Measurements from ENCODE around the gene MOCS3.

The MOCS3 gene

DNA sequence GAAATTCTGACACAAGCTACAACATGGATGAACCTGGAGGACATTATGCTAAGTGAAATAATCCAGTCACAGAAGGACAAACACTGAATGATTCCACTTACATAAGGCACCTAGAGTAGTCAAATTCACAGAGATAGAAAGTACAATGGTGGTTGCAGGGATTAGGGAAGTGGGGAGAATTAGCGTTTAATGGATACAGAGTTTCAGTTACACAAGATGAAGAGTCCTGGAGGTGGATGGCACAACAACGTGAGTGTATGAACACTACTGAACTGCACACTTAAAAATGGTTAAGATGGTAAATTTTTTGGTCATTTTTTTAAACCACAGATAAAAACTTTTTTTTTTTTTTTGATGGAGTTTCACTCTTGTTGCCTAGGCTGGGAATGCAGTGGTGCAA lies 24.7 kb downstream of the MOCS3 start:
- DNase-seq = no peak

DNA sequence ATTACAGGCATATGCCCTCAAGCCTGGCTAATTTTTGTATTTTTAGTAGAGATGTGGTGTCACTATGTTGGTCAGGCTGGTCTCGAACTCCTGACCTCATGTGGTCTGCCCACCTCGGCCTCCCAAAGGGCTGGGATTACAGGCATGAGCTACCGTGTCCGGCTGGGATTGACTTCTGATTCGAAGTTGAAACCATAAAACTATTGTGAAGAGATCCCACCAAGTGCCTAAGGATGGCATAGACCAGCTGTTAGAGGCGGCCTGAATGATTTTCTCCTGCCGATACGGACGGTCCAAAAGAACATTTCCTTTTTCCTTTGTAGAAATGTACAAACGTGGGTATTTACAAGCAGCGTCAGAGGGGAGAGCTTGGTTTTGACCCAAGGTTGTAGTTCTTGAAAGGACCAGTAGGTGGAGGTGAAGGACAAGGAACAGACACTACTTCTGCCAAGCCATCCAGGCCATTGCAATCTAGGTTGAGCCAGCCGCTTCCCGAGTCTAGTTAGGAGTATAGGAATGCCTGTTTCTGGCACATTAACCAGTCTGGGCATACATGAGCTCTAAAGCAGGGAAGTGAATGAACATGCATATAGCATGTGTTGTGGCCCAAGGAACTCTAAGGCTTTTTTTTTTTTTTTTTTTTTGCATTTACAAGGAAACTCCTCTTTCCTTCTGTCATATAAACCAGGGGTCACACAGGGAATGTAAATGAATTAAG lies 29.0 kb downstream of the MOCS3 start:
- DNase-seq = peak; percentile 82

DNA sequence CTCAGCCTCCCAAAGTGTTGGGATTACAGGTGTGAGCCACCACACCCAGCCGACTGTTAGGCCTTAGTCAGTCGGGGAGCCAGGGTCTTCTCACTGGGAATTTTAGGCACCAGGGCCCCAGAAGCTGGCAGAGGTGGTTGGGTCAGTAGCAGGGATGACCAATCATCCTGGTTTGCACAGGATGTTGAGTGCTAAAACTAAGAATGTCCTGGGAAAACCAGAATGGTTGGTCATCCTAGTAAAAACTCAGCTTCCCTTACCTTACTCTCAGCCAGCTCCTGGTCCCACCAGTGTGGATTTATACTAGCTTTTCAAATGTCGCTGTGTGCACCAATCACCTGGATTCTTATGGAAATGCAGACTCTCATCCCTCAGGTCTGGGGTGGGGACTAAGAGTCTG lies 32.5 kb downstream of the MOCS3 start:
- DNase-seq = no peak

DNA sequence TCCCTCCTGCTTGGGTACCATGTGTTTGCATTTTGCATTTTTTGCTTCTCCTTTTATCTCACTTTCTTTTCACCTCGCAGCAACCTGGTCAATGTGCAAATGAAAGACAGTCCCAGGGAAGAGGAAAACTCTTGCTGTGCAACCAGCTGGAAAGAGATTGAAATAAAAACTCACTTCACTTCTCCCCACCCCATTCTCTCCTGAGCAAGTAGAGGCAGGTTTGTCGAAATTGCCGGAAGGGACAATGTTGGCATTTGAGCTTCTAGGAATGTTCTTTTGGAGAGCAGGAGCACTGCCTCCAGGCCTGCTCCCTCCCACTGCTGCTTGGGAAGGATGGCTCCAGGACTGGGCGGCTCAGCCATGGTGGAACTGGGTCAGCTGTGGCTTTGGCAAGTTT lies 33.7 kb downstream of the MOCS3 start:
- DNase-seq = no peak

DNA sequence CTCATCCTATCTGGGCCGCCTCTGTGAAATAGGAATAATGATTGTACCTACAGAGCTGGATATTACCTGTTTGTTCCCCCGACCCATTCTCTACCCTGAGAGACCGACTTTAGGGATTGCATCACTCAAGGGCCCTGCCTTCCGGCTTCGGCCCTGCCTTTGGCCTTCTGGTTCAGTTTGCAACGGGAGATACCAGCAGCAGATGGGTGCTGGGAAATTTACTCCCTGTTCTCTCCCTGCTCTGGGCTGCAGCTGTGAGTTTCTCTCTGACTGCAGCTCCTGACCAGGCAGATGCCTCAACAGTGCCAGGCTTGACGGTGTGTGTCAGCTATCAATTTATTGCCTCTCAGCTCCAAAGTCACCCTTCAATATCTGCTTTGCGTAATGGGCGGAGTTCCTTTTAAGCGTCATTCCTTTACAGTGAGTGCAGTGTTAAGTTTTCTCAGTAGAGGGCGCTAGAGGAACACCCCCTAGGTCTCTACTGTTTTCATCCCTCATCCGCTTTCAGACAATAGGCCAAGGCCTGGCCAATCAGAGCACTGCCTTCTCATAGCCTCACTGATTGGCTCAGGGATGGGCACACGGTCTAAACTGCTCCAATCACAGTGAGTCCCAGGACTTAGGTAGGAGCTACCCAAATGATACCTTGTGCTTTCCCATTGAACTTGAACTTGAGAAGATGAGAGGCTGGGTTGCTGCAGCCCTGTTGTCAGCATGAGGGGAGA lies 34.3 kb downstream of the MOCS3 start:
- DNase-seq = peak; percentile 50

DNA sequence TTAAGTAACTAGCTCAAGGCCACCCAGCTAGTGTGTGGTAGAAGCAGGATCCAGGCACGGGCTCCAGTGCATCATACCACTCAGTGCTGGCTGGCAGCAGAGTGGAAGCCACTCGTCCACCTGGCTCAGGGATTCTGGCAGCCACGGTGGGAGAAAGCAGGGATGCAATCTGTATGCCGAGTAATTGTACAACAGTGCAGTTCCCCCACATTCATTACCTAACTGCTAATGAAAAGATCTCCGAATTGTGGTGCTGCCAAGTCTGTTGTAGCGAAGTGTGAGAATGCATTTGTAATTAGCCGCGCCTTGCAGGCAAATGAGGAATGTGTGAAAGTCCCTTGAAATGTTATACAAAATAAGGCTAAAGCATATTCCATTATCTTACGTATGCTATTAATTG lies 35.3 kb downstream of the MOCS3 start:
- DNase-seq = no peak

DNA sequence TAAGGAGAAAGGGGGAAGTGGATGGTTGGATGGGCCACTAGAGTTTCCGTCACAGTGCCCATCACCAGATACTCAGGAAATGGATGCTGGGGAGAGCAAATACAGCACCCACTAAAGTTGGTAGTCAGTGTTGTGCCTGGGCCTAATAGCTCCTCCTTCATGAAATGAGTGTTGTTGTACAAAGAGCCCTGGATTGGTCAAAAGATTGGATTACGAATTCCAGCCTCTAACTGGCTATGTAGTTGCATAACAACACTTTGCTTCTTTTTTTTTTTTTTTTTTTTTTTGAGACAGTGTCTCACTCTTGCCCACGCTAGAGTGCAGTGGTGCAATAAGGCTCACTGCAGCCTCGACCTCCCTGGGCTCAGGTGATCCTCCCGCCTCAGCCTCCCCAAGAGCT lies 36.9 kb downstream of the MOCS3 start:
- DNase-seq = no peak

DNA sequence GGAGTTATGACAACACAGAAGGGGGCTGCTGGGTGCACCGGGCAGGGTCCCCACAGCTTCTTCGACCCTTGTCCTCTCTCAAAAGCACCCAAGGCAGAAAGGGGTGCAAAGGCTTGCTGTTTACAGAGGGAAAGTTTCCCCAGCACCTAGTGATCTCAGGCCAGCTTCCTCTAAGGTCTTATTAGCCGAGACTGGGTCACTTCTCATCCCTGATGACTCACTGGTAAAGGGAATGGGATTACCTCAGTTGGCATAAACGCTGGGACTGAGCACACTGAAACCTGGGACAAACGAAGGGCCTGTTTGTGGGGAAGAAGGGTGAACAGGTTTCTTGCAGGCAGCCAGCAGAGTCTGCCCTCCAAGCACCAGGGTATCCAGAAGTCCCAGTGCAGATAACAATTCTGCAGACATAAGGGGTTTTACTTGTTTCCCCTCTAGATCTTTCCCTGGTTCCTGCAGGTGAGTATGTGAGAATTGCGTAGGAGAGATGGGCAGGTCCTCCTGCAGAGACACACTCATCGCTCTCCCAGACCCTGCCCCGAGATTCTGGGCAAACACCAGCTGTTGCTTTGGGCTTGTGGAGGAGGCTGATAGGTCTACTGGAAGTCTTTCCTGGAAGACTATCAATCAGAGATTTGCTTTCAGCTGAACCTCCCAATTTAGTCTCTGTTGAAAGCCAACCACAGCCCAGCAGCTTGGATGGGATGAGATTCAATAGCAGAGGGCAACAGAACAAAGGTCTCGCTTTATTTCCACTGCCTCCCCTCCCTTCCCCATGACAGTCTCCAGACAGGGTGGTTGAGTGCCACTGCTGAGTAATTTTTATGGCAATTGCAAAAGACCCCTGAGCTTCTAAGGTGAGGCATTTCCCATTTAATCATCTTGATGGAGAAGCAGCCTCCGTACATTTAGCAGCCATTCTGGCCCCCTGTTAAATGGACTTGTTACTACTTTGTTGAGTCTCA lies 38.6 kb downstream of the MOCS3 start:
- DNase-seq = no peak

DNA sequence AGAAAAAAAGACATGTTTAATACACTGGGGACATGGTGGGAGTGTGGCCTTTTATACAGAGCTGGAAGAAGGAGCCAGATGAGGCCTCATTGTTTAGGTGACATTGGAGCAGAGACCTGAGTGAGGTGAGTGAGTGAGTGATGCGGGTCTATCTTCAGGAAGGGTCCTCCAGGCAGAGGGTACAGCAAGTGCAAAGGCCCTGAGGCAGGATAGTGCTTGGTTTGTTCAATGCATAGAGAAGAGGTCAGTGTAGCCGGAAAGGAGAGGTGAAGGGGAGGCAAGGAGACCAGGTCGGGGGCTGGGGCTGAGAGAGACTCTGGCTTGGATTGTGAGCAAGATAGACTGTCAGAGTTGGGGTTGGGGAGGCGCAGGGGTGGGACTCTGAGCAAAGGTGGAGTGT lies 40.7 kb downstream of the MOCS3 start:
- DNase-seq = no peak

DNA sequence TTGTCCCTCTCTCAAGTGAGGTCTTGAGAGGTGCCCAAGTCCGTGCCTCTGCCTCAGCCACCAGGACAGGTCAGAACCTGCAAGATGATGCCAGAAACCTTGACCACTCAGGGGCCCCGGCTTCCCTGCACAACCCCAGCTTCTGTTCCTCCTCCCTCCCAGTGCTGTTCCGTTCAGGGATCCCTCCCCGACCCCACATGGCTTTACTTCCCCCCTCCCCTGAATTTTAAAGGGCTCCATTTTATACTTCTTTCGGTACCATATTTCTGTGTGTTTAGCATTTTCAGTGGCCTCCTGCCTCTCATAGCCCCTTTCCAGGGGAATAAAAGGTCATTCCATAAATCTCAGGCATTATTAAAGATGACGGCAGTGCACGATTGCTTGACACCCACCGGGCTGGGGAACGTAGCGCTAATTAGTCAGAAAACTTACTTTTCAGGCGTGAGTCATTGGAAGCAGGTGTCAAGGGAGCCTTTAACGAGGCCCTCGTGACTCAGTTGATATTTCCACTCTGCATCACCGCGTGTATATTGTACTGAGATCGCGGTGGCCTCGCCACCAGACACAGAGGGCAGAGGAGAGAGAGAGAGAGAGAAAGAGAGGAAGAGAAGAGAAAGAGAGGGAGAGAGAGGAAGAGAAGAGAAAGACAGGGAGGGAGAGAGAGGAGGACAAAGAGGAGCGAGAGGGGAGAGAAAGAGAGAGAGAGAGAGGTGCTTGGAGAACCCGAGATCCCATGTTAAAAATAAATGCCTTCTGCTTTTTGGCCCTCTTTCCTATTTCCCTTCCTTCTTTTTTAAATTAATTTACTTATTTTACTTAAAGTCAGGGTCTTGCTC lies 43.0 kb downstream of the MOCS3 start:
- DNase-seq = no peak

DNA sequence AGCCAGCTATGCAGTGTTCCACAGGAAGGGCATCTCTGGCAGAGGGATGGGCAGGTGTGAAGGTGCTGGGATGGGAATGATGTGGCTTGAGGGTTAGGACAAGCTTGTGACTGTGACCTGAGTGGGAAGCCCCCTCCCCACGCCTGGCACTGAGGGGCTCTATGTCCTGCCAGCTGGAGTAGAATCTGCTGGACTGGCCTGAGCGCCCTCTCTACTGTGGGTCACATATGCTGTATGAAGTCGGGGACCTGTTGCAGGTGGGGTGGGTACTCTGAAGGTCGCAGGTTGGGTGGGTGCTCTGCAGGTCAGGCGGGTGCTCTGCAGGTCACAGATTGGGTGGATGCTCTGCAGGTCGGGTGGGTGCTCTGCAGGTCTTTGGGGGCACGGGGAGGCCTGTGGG lies 44.0 kb downstream of the MOCS3 start:
- DNase-seq = no peak

DNA sequence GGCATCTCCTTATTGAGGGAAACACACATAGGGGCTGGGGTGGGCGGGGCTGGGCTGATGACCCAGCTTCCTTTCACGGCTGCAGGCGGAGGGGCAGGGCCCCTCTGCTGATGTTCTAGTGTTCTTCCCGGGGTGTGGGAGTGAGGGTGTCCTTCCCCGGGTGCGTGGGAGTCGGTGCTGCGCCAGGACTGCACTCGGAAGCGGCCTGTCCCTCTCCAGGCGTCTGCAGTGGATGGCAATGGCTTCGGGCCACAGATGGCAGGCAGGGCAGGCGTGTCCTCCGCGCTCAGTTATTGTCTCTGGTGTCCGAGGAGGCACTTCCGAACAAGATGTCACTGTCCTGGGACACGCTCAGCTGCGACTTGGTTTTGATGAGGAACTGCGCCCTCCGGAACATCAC lies 45.1 kb downstream of the MOCS3 start:
- DNase-seq = no peak

DNA sequence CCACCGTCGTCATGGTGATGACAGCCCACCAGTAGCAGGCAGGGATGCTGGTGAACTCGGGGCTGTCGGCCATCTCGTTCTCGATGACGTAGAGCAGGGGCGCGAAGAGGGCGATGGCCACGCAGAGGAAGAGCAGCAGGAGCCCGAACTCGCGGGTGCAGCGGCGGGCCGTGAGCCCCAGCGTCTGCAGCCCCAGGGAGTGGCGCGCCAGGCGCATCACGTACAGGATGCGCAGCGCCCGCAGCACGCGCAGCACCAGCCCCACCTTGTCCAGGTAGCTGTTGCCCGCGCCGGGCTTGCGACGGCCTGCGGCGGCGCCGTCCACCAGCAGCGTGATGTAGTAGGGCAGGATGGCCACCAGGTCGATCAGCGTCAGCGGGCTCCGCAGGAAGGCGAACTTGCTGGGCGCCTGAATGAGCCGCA lies 45.7 kb downstream of the MOCS3 start:
- DNase-seq = no peak

DNA sequence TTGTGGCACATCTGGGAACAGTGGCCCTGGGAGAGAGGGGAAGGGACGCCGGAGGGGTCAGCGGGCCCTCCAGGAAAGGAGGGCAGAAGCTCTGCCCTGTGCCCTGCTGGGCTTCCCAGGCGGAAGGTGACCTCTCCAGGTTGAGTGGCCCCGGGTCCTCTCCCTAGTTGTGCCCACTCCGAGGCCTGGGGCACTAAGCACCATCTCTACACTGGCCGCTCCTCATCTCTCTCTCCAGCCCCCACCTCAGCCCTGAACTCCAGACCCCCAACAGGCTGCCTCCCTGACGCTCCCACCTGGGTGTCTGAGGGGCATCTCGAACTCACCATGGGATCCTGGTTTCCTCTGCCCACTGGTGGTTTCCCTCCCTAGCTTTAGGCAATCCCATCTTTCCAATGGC lies 46.2 kb downstream of the MOCS3 start:
- DNase-seq = no peak

DNA sequence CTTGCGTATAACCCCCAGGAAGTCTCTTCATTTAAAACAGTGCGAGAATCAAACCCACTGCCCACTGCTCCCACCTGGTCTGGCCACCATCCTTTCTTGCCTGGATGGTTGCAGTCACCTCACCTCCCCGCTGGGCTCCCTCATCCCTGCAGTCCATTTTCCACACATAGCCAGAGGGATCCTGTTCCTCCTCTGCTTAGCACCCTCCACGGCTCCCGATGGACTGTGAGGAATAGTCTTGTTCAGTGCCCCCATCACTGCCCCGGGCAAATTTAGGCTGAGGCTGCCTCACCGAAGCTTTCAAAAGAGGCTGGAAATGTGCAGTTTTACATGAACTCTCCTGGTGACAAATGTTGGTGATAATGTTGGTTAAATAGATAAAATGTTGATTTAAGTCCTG lies 46.6 kb downstream of the MOCS3 start:
- no peak for DNase-seq

DNA sequence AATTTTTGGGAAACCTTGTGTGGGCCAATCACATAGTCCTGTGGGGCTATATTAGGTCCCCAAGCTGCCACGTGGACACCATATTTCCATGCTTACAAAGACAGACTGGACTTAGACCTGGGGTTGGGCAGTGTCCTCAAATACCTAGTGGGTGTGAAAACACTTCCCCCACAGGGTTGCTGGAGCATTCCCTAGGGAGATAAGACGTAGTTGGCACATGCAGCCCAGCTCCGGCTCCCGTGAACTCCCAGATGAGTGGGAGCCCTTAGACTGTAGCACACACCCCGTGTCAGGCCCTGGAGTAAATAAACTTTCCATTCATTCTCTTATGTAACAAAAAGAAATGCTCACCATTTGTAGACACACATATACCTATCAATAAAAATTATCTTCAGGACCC lies 50.1 kb downstream of the MOCS3 start:
- no peak for DNase-seq

DNA sequence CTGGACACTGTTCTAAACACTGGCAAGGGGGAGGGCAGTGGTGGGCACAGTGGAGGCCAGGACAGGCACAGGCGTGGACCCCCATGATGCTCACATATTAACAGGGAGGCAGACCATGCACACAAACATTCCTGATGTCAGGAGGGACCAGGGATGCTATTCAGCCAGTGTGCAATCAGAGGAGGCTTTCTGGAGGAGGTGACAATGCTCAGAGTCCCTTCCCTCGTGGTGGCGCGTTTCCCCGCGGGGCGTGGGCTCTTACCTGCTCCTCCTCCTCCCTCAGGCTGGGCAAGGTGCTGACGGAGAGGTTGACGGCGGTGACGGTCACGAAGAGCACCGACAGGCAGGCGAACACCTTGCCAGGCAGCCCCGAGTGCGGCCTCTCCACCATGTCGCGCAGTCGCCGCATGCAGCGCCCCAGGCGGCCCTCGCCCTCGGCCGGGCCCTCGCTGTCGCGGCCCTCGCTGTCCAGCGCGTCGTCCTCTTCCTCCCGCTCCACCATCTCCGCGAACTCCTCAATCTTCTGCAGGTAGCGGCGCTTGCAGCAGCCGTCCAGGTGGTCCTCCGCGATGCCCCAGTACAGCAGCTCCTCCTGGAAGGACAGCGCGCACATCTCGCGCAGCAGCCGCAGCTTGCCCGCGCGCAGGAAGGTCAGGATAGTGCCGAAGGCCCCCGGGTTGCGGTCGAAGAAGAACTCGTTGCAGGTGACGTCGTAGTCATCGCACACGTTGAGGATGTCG lies 50.9 kb downstream of the MOCS3 start:
- DNase-seq = no peak

DNA sequence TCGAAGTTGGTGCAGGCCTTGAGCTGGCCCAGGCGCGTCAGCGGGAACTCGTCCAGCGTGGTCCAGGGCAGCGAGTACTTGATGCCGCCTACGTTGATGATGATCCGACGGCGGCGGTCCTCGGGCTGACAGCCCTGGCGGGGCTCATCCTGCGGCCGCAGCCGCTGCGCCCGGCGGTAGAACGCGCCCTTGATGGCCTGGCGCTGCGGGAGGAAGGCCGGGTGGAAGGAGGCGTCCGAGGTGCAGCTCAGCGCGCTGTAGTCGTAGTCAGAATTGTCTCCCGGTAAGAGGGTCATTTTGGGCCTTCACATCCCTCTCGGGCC lies 51.4 kb downstream of the MOCS3 start:
- no peak for DNase-seq

DNA sequence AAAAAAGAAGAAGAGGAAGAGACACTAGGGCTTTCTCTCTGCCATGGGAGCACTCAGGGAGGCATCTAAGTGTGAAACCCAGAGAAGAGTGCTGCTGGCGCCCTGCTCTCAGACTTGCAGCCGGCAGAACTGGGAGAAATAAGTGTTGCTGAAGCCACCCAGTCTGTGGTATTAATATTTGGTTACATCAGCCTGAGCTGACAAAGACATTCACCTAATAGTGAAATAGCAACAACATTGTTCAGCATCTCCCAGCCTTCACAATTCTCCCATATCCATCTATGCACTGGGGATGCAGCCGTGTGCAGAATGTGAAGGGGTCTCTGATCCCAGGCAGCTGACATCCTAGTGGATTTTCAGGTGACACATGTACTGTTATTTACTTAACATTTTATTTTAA lies 52.3 kb downstream of the MOCS3 start:
- DNase-seq = no peak

DNA sequence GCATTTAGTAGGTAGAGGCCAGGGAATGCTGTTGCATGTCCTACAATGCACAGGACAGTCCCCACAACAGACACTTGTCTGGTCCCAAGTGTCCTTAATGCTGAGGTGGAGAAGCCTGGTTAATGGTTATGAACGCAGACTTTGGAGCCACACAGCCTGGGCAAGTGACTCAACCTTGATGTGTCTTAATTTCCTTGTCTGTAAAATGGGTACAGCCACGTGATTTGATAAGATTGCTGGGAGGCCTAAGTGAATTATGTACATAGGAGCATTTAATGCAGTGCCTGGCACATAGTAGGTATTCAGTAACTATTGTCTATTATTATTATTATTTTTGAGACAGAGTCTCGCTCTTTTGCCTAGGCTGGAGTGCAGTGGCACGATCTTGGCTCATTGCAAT lies 52.9 kb downstream of the MOCS3 start:
- DNase-seq = no peak

DNA sequence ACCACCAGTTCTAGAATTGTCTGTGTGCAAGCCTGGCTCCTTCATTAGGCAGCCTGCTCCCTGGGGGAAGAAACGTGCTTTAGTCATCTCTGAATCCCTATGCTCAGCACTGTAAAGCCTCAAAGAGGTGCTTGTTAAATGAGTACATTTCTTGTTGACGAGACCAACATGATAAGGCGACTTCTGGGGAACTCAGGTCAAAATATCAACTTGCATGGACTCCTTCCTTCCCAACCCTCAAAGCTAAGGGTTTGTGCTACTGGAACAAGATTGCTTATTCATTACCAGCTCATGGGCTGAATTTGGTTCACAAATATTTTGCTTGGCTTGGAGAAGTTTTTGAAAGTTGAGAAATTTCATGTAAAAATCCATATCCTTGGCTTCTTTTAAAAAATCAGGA lies 53.7 kb downstream of the MOCS3 start:
- no peak for DNase-seq
